ENCODE results near the gene TMEM116.

DNA sequence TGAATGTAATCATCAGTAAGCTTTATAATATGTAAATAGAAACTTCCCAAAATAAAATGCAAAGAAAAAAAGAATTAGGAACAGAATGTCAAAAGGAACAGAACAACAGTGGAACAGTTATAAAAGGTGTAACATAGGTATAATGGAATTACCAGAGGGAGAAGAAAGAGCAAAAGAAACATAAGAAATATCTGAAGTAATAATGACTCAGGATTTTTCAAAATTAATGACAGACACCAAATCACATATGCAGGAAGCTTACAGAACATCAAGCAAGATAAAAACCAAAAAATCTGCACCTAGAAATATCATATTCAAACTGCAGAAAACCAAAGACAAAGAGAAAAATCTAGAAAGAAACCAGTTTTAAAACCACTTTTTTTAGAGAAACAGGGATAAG, 36.1 kb downstream of the TMEM116 start:
- no peak for TF ChIP-seq POLR2AphosphoS5 (IDR thresholded peaks at IDR 0.05; ENCODE audit: low read depth, low read length)
- no peak for TF ChIP-seq POLR2A (IDR thresholded peaks at IDR 0.05; ENCODE audit: low read depth, low read length)
- no peak for TF ChIP-seq TAF1 (IDR thresholded peaks at IDR 0.05; ENCODE audit: borderline replicate concordance, low read depth, low read length)
